Breast epithelium (tissue), 4 donors: ENCODE measurements around the gene SOX8. TPM values are rescaled to one million over a fixed set of nuclear protein-coding genes. Genes with fewer than 3 reads are reported as not detected.

ENCODE experiments used
- DNase-seq, 2 donors: peaks; one replicate each; pipeline ENCODE4 v3.0.0-alpha.2; 2019; ENCODE audit warnings: low spot score in 2 of 2
- H3K27ac ChIP-seq, 2 donors: fragments of 200-600 bp; sonication (generic) in 1 of 2; one replicate each; pipeline ENCODE4 v1.5.1; 2016 to 2019; ENCODE audit warnings: mild to moderate bottlenecking in 1 of 2
- H3K27me3 ChIP-seq, 2 donors: fragments of 200-600 bp; sonication (generic) in 1 of 2; one replicate each; pipeline versions ENCODE4 v1.5.1 to v1.6.0; 2017 to 2019; ENCODE audit warnings: control low read depth in 1 of 2, mild to moderate bottlenecking in 1 of 2
- H3K36me3 ChIP-seq: fragments of 200-600 bp; one replicate; pipeline ENCODE4 v1.5.1; 2019
- H3K4me1 ChIP-seq, 2 donors: fragments of 200-600 bp; sonication (generic); one replicate each; pipeline ENCODE4 v1.5.1; 2016 to 2019; ENCODE audit warnings: control low read depth in 1 of 2
- H3K4me3 ChIP-seq, 3 donors: fragments of 200-600 bp; sonication (generic); 1 replicate in 2 of 3; 2 replicates in 1 of 3; pipeline ENCODE4 v1.5.1; 2016 to 2019; ENCODE audit warnings: mild to moderate bottlenecking in 3 of 3, moderate library complexity in 2 of 3
- H3K9me3 ChIP-seq, 2 donors: fragments of 200-600 bp; sonication (generic) in 1 of 2; one replicate each; pipeline ENCODE4 v1.5.1; 2016 to 2019; ENCODE audit warnings: control low read depth in 1 of 2
- CTCF ChIP-seq, 3 donors: fragments of 450-650 bp; IDR thresholded peaks; one replicate each; pipeline ENCODE4 v1.5.1; 2016 to 2017; ENCODE audit warnings: antibody characterized with exemption in 3 of 3, mild to moderate bottlenecking in 3 of 3, moderate library complexity in 3 of 3
- POLR2A ChIP-seq: fragments of 450-650 bp; IDR thresholded peaks from one replicate; pipeline ENCODE4 v1.6.1; 2016; ENCODE audit warnings: antibody characterized with exemption, mild to moderate bottlenecking, moderate library complexity
- POLR2AphosphoS5 ChIP-seq, 3 donors: sonication (generic); formaldehyde crosslinking; IDR thresholded peaks; one replicate each; pipeline ENCODE4 v1.6.1; 2017; ENCODE audit warnings: antibody characterized with exemption in 3 of 3
- intact Hi-C: fragments of 100-400 bp; cut with DNase I; formaldehyde crosslinking; loops from one replicate; pipeline ENCODE4 v1.15.1; 2023; ENCODE audit warnings: low total_unique reads
- total RNA-seq, 3 donors: library from RNA; depleted of rRNA; stranded (reverse); fragments of >200 nt; gene quantifications; one replicate each; pipeline ENCODE4 v1.1.0, GENCODE V29; 2016

The SOX8 gene
- total RNA-seq, 3 donors from 2014 or later: 0.32 to 6.6 (median 1.3) TPM

- intact Hi-C loops: no loop called here
- H3K36me3 ChIP-seq: no peaks in the 10 kb centered on the region
- no peak overlapping the region for H3K27ac ChIP-seq
- H3K4me1 ChIP-seq: no peaks in the 10 kb centered on the region
- no peak for DNase-seq
- H3K27me3 ChIP-seq: peaks cover 3 to 32% of the 10 kb centered on the region in 2 donors
- TF ChIP-seq CTCF (IDR thresholded peaks at IDR 0.05) (no peak), POLR2AphosphoS5 (IDR thresholded peaks at IDR 0.05) (no peak), POLR2A (no peak)
- no peak overlapping the region for H3K4me3 ChIP-seq
- no peaks in the 10 kb centered on the region for H3K9me3 ChIP-seq
Observed at GRCh38 chr16:1014221-1014620, 32.7 kb downstream of the SOX8 start.

GRCh38 chr16:1014771-1015495 is 33.4 kb downstream of the SOX8 start:
- H3K9me3 ChIP-seq: no peaks in the 10 kb centered on the region
- intact Hi-C loops: no loop called here
- no peak for TF ChIP-seq POLR2A
- no peak for TF ChIP-seq POLR2AphosphoS5 (IDR thresholded peaks at IDR 0.05)
- no peak for TF ChIP-seq CTCF (IDR thresholded peaks at IDR 0.05)
- peak overlapping the region in 1 of 2 donors; percentile 48 for H3K27ac ChIP-seq
- no peaks in the 10 kb centered on the region for H3K4me1 ChIP-seq
- H3K4me3 ChIP-seq: no peak overlapping the region
- H3K27me3 ChIP-seq: peaks cover 3 to 29% of the 10 kb centered on the region in 2 donors
- DNase-seq: no peak
- H3K36me3 ChIP-seq: no peaks in the 10 kb centered on the region

- H3K4me3 ChIP-seq: peak overlapping the region; percentile 26 to 60 (median 46)
- no peak overlapping the region for H3K27ac ChIP-seq
- peaks cover 16 to 41% of the 10 kb centered on the region in 2 donors for H3K27me3 ChIP-seq
- H3K4me1 ChIP-seq: no peaks in the 10 kb centered on the region
- no peaks in the 10 kb centered on the region for H3K36me3 ChIP-seq
- intact Hi-C loops: no loop called here
- TF ChIP-seq CTCF (IDR thresholded peaks at IDR 0.05): no peak
- TF ChIP-seq POLR2A: no peak
- no peak for TF ChIP-seq POLR2AphosphoS5 (IDR thresholded peaks at IDR 0.05)
- DNase-seq: no peak
- no peaks in the 10 kb centered on the region for H3K9me3 ChIP-seq
Observed at GRCh38 chr16:1018447-1019198, 37.1 kb downstream of the SOX8 start.

GRCh38 chr16:1019231-1020090 is 37.9 kb downstream of the SOX8 start:
- no peaks in the 10 kb centered on the region for H3K4me1 ChIP-seq
- DNase-seq: no peak
- no peak for TF ChIP-seq POLR2AphosphoS5 (IDR thresholded peaks at IDR 0.05)
- no peak for TF ChIP-seq POLR2A
- no peak for TF ChIP-seq CTCF (IDR thresholded peaks at IDR 0.05)
- peaks cover 16 to 50% of the 10 kb centered on the region in 2 donors for H3K27me3 ChIP-seq
- H3K27ac ChIP-seq: no peak overlapping the region
- H3K4me3 ChIP-seq: peak overlapping the region; percentile 26 to 60 (median 46)
- H3K36me3 ChIP-seq: no peaks in the 10 kb centered on the region
- no peaks in the 10 kb centered on the region for H3K9me3 ChIP-seq
- intact Hi-C loops: no loop called here
